Tibial artery (tissue), 4 donors: ENCODE results near the gene CPLX3.

Experiments
- DNase-seq, 2 donors: peaks; one replicate each; pipeline ENCODE4 v3.0.0-alpha.2; 2019
- H3K27ac ChIP-seq, 2 donors: fragments of 200-600 bp; sonication (generic) in 1 of 2; 1 replicate in 1 of 2; 2 replicates in 1 of 2; pipeline ENCODE4 v1.5.1; 2018 to 2019; ENCODE audit warnings: mild to moderate bottlenecking in 1 of 2
- H3K27me3 ChIP-seq, 2 donors: fragments of 200-600 bp; sonication (generic) in 1 of 2; one replicate each; pipeline versions ENCODE4 v1.5.1 to v1.6.0; 2016 to 2019
- H3K36me3 ChIP-seq, 3 donors: fragments of 200-600 bp; sonication (generic) in 2 of 3; one replicate each; pipeline ENCODE4 v1.5.1; 2016 to 2019; ENCODE audit warnings: mild to moderate bottlenecking in 2 of 3
- H3K4me1 ChIP-seq, 4 donors: fragments of 200-600 bp; sonication (generic) in 2 of 4; 1 replicate in 3 of 4; 2 replicates in 1 of 4; pipeline ENCODE4 v1.5.1; 2016 to 2019
- H3K4me3 ChIP-seq, 2 donors: fragments of 200-600 bp; sonication (generic) in 1 of 2; 1 replicate in 1 of 2; 2 replicates in 1 of 2; pipeline ENCODE4 v1.5.1; 2018 to 2019; ENCODE audit warnings: mild to moderate bottlenecking in 2 of 2
- H3K9me3 ChIP-seq, 3 donors: fragments of 200-600 bp; sonication (generic) in 1 of 3; one replicate each; pipeline ENCODE4 v1.5.1; 2016 to 2019
- intact Hi-C: fragments of 100-400 bp; cut with DNase I; formaldehyde crosslinking; loops from one replicate; pipeline ENCODE4 v1.15.0; 2023; ENCODE audit warnings: low total_unique reads
- TF ChIP-seq, protein P1 (sequence below), 2 experiments: fragments of 200-600 bp in 1 of 2; fragments of 450-650 bp in 1 of 2; IDR thresholded peaks; one replicate each; pipeline ENCODE4 v1.5.1; 2017 to 2019; ENCODE audit warnings: antibody characterized with exemption in 2 of 2, mild to moderate bottlenecking in 1 of 2, moderate library complexity in 1 of 2

CPLX3 gene

DNA sequence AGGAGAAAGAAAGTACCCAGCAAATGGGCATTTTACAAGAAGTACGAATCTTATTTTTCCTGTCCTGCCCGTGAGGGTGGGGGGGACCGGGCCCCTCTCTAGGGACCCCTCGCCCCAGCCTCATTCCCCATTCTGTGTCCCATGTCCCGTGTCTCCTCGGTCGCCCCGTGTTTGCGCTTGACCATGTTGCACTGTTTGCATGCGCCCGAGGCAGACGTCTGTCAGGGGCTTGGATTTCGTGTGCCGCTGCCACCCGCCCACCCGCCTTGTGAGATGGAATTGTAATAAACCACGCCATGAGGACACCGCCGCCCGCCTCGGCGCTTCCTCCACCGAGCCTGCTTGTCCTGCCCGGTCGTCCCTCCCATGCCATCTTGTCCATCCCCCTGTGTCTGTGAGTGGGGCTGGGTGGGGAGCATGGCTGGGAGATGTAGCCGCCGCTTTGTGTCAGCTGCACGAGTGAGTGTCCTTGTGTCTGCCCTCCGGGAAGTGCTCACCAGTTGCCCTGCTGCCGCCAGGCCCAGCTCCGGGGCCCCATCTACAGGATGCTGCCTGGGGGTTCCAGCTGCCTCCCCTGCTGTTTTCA is 23.5 kb upstream of the CPLX3 start:
- TF ChIP-seq, protein P1, sequence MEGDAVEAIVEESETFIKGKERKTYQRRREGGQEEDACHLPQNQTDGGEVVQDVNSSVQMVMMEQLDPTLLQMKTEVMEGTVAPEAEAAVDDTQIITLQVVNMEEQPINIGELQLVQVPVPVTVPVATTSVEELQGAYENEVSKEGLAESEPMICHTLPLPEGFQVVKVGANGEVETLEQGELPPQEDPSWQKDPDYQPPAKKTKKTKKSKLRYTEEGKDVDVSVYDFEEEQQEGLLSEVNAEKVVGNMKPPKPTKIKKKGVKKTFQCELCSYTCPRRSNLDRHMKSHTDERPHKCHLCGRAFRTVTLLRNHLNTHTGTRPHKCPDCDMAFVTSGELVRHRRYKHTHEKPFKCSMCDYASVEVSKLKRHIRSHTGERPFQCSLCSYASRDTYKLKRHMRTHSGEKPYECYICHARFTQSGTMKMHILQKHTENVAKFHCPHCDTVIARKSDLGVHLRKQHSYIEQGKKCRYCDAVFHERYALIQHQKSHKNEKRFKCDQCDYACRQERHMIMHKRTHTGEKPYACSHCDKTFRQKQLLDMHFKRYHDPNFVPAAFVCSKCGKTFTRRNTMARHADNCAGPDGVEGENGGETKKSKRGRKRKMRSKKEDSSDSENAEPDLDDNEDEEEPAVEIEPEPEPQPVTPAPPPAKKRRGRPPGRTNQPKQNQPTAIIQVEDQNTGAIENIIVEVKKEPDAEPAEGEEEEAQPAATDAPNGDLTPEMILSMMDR (IDR thresholded peaks at IDR 0.05) = no peak
- H3K36me3 ChIP-seq = peaks cover 15 to 56% (median 43%) of the 10 kb centered on the region in 3 donors

DNA sequence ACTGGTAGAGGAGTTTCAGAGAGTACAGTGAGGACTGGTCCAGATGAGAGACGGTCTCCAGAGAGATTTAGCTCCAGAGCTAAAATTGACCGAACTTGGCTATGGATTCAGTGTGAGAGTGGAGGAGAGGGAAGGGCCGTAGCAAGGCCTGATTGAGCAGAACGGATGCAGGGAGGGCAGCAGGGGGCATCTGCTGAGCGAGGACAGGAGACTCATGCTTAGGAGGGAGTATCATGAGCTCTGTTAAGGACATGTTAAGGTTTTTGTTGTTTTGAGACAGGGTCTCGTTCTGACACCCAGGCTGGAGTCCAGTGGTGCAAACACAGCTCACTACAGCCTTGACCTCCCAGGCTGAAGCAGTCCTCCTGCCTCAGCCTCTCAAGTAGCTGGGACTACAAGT is 21.5 kb upstream of the CPLX3 start:
- Histone ChIP-seq H3K9me3 (no peaks in the 10 kb centered on the region), H3K4me3 (no peak overlapping the region), H3K4me1 (peaks cover 0 to 5% (median 0%) of the 10 kb centered on the region in 4 donors), H3K36me3 (peaks cover 13 to 37% (median 26%) of the 10 kb centered on the region in 3 donors), H3K27ac (no peak overlapping the region), H3K27me3 (peaks cover 0 to 17% of the 10 kb centered on the region in 2 donors)
- no peak for DNase-seq
- intact Hi-C loops = no loop called here
- TF ChIP-seq, protein P1 (IDR thresholded peaks at IDR 0.05) = no peak

More for the DNA sequence above, 23.5 kb upstream of the CPLX3 start:
- Histone ChIP-seq H3K4me3 (no peak overlapping the region), H3K4me1 (peaks cover 0 to 15% (median 0%) of the 10 kb centered on the region in 4 donors), H3K27me3 (peaks cover 0 to 1% of the 10 kb centered on the region in 2 donors), H3K27ac (no peak overlapping the region), H3K9me3 (no peaks in the 10 kb centered on the region)
- no peak for DNase-seq
- intact Hi-C loops = no loop called here

DNA sequence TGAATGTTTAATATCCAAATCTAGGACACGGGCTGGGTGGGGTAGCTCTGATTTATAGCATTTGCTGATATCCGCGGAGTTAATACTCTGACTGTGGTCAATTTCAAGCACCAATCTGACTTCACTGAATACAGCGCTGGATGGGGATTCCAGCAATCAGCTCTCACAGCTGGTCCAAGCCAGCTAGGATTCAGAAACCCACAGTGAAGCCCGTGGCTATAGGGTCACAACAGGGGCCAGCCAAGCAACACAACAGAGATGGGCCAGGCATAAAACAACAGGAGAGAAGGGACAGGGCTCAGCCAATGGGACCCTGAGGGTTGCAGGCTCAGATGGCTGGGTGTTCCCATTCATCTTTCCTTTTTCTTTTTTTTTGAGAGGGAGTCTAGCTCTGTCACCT is 19.1 kb upstream of the CPLX3 start:
- H3K27me3 ChIP-seq = peaks cover 0 to 18% of the 10 kb centered on the region in 2 donors
- H3K4me1 ChIP-seq = no peaks in the 10 kb centered on the region
- H3K36me3 ChIP-seq = peaks cover 7 to 17% (median 14%) of the 10 kb centered on the region in 3 donors
- intact Hi-C loops = no loop called here
- no peak overlapping the region for H3K4me3 ChIP-seq
- H3K9me3 ChIP-seq = no peaks in the 10 kb centered on the region
- no peak for DNase-seq
- TF ChIP-seq, protein P1 (IDR thresholded peaks at IDR 0.05) = no peak
- no peak overlapping the region for H3K27ac ChIP-seq

DNA sequence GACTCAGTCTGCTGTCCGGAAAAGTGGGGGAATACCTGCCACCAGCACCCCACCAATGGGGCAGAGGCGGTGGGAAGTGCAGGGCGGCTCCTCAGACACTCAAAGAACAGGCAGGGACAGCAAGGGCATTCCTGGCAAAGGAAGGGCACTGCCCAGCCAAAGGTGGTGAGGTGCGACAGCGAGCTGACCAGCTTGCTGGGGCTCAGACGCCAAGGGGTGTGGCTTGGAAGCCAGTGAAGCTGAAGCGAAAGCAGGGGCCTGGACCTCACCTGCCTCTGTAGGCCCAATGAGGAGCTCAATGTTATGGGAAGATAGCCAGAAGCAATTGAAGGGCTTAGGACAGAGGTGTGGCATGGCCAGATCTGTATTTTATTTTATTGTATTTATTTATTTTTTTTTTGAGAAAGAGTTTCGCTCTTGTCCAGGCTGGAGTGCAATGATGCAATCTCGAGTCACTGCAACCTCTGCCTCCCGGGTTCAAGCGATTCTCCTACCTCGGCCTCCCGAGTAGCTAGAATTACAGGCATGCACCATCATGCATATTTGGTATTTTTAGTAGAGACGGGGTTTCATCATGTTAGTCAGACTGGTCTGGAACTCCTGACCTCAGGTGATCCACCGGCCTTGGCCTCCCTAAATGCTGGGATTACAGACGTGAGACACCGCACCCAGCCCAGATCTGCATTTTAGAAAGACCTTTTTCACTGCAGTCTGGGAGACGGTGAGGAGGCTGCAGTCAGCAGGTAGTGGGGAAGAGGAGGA is 18.2 kb upstream of the CPLX3 start:
- peaks cover 0 to 25% of the 10 kb centered on the region in 2 donors for H3K27me3 ChIP-seq
- intact Hi-C loops = no loop called here
- H3K36me3 ChIP-seq = peaks cover 0 to 7% (median 5%) of the 10 kb centered on the region in 3 donors
- TF ChIP-seq, protein P1 (IDR thresholded peaks at IDR 0.05) = no peak
- no peaks in the 10 kb centered on the region for H3K9me3 ChIP-seq
- DNase-seq = no peak
- no peaks in the 10 kb centered on the region for H3K4me1 ChIP-seq
- no peak overlapping the region for H3K27ac ChIP-seq
- H3K4me3 ChIP-seq = no peak overlapping the region

DNA sequence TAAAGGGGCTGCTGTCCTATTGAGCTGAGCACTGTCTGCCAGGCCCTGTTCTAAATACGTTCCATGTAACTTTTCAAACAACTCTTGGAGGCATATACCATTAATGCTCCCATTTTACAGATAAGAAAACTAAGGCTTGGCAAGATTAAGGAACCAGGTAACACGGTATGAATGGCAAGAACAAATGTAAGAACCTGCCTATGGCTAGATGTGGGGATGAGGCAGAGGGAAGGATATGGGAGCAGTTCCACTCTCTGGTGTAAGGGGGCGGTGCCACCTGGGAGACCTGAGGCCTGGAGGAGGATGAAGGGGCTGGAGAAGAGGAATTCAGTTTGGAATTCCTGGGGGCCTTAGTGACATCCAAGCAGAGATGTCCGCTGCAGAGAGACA is 17.6 kb upstream of the CPLX3 start:
- peaks cover 0 to 29% of the 10 kb centered on the region in 2 donors for H3K27me3 ChIP-seq
- no peaks in the 10 kb centered on the region for H3K9me3 ChIP-seq
- intact Hi-C loops = no loop called here
- H3K27ac ChIP-seq = no peak overlapping the region
- no peaks in the 10 kb centered on the region for H3K4me1 ChIP-seq
- H3K36me3 ChIP-seq = peaks cover 0 to 1% (median 0%) of the 10 kb centered on the region in 3 donors
- no peak overlapping the region for H3K4me3 ChIP-seq
- no peak for DNase-seq
- TF ChIP-seq, protein P1 (IDR thresholded peaks at IDR 0.05) = no peak
